DOHH2 (cell line): Measurements from ENCODE around the gene RNPS1.

Experiments used
- H3F3A ChIP-seq: fragments of 200-600 bp; sonication (generic), shearing (Covaris generic); 2 replicates; pipeline ENCODE4 v1.6.0; 2016; ENCODE audit warnings: antibody characterized with exemption, mild to moderate bottlenecking; ENCODE audit not compliant: control insufficient read depth, insufficient read depth
- H3K27ac ChIP-seq: fragments of 200-600 bp; sonication (generic); 2 replicates; pipeline ENCODE4 v1.5.1; 2014; ENCODE audit warnings: low read depth, mild to moderate bottlenecking, low read length, moderate library complexity
- H3K27me3 ChIP-seq: fragments of 200-600 bp; sonication (generic); 2 replicates; pipeline ENCODE4 v1.6.1; 2014; ENCODE audit warnings: mild to moderate bottlenecking, low read length, mixed read lengths; ENCODE audit not compliant: control insufficient read depth
- H3K36me3 ChIP-seq: fragments of 200-600 bp; sonication (generic); 2 replicates; pipeline ENCODE4 v1.6.1; 2014; ENCODE audit warnings: mild to moderate bottlenecking, low read length, moderate library complexity, mixed read lengths; ENCODE audit not compliant: control insufficient read depth
- H3K4me1 ChIP-seq: fragments of 200-600 bp; sonication (generic); 2 replicates; pipeline ENCODE4 v1.6.1; 2014; ENCODE audit warnings: mild to moderate bottlenecking, low read length, mixed read lengths; ENCODE audit not compliant: control insufficient read depth
- H3K4me2 ChIP-seq: fragments of 200-600 bp; sonication (generic); 2 replicates; pipeline ENCODE4 v1.6.0; 2014; ENCODE audit warnings: mild to moderate bottlenecking, low read length, moderate library complexity
- H3K4me3 ChIP-seq: fragments of 200-600 bp; sonication (generic); 2 replicates; pipeline ENCODE4 v1.5.1; 2014; ENCODE audit warnings: mild to moderate bottlenecking, low read length, mixed read lengths
- H3K79me2 ChIP-seq: fragments of 200-600 bp; sonication (generic); 2 replicates; pipeline ENCODE4 v1.6.1; 2014; ENCODE audit warnings: mild to moderate bottlenecking, low read length, mixed read lengths; ENCODE audit not compliant: control insufficient read depth
- H3K9me2 ChIP-seq: fragments of 200-600 bp; sonication (generic); replicated peaks from 2 replicates; pipeline ENCODE4 v1.6.1; 2014; ENCODE audit warnings: mild to moderate bottlenecking, low read length, mixed read lengths; ENCODE audit not compliant: control insufficient read depth
- H3K9me3 ChIP-seq: fragments of 200-600 bp; sonication (generic); 2 replicates; pipeline ENCODE4 v1.6.1; 2014; ENCODE audit warnings: antibody characterized with exemption, low read length, mixed read lengths; ENCODE audit not compliant: control insufficient read depth, insufficient read depth
- H4K20me1 ChIP-seq: fragments of 200-600 bp; sonication (generic); 2 replicates; pipeline ENCODE4 v1.6.0; 2014; ENCODE audit warnings: low read depth, mild to moderate bottlenecking, antibody characterized with exemption, low read length, moderate library complexity; ENCODE audit not compliant: control insufficient read depth, insufficient read depth
- CTCF ChIP-seq: fragments of 200-600 bp; sonication (generic); IDR thresholded peaks from one replicate; pipeline ENCODE4 v1.5.1; 2014; ENCODE audit warnings: antibody characterized with exemption, mild to moderate bottlenecking, low read depth, low read length; ENCODE audit not compliant: poor library complexity, severe bottlenecking
- EZH2phosphoT487 ChIP-seq: fragments of 200-600 bp; sonication (generic); IDR thresholded peaks from 2 replicates; pipeline ENCODE4 v1.6.1; 2017; ENCODE audit warnings: borderline replicate concordance, mild to moderate bottlenecking, antibody characterized with exemption, low read length, moderate library complexity, mixed read lengths

Gene RNPS1

GRCh38 chr16:2226918-2227317 is 41.0 kb downstream of the RNPS1 start:
- Histone ChIP-seq H3K79me2 (peaks cover 52% of the 10 kb centered on the region), H3K4me3 (no peak overlapping the region), H3K27ac (no peak overlapping the region), H3F3A (0 out of 2 replicates have a peak, but pooled peaks cover 2% of the 10 kb centered on the region), H3K9me2 (no peaks in the 10 kb centered on the region), H3K4me2 (no peak overlapping the region), H3K4me1 (peaks cover 11% of the 10 kb centered on the region), H4K20me1 (no peaks in the 10 kb centered on the region), H3K27me3 (no peaks in the 10 kb centered on the region), H3K9me3 (no peaks in the 10 kb centered on the region), H3K36me3 (peaks cover 43% of the 10 kb centered on the region)
- TF ChIP-seq CTCF = no peak
- TF ChIP-seq EZH2phosphoT487 = no peak

GRCh38 chr16:2226245-2226793 is 41.6 kb downstream of the RNPS1 start:
- no peaks in the 10 kb centered on the region for H3K27me3 ChIP-seq
- TF ChIP-seq EZH2phosphoT487 = no peak
- no peak for TF ChIP-seq CTCF
- no peaks in the 10 kb centered on the region for H4K20me1 ChIP-seq
- H3K9me3 ChIP-seq = no peaks in the 10 kb centered on the region
- H3K36me3 ChIP-seq = peaks cover 37% of the 10 kb centered on the region
- H3K4me1 ChIP-seq = peaks cover 11% of the 10 kb centered on the region
- peaks cover 52% of the 10 kb centered on the region for H3K79me2 ChIP-seq
- H3K27ac ChIP-seq = no peak overlapping the region
- H3F3A ChIP-seq = 0 out of 2 replicates have a peak, but pooled peaks cover 2% of the 10 kb centered on the region
- no peak overlapping the region for H3K4me2 ChIP-seq
- no peak overlapping the region for H3K4me3 ChIP-seq
- H3K9me2 ChIP-seq = no peaks in the 10 kb centered on the region

GRCh38 chr16:2223942-2224486 is 43.9 kb downstream of the RNPS1 start:
- no peaks in the 10 kb centered on the region for H3K27me3 ChIP-seq
- peaks cover 11% of the 10 kb centered on the region for H3K4me1 ChIP-seq
- no peaks in the 10 kb centered on the region for H3K9me2 ChIP-seq
- no peaks in the 10 kb centered on the region for H4K20me1 ChIP-seq
- 0 out of 2 replicates have a peak, but pooled peaks cover 2% of the 10 kb centered on the region for H3F3A ChIP-seq
- H3K4me2 ChIP-seq = peak overlapping the region; percentile 91
- no peaks in the 10 kb centered on the region for H3K9me3 ChIP-seq
- no peak for TF ChIP-seq EZH2phosphoT487
- no peak for TF ChIP-seq CTCF
- peak overlapping the region; percentile 94 for H3K4me3 ChIP-seq
- peaks cover 52% of the 10 kb centered on the region for H3K79me2 ChIP-seq
- peaks cover 24% of the 10 kb centered on the region for H3K36me3 ChIP-seq
- peak overlapping the region; percentile 64 for H3K27ac ChIP-seq
